Measurements from ENCODE around the gene KRTAP2-1.
"Not testable (repeated sequence)": the region's sequence is repeated elsewhere in the genome, so short reads cannot be mapped to it uniquely, and the experiment has no call there.

KRTAP2-1 gene, protein sequence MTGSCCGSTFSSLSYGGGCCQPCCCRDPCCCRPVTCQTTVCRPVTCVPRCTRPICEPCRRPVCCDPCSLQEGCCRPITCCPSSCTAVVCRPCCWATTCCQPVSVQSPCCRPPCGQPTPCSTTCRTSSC

GRCh38 chr17:41046735-41047465, at the start of gene KRTAP2-1:
KRTAP2-1 (minus strand) TSS chr17:41047316; CDS start chr17:41047267, 49 bp downstream.
- not testable (repeated sequence) for H3K9me3 ChIP-seq (ENCODE audit: control insufficient read depth in 2 of 2, low read length in 2 of 2); H3K4me1 ChIP-seq (ENCODE audit: control insufficient read depth in 2 of 2, insufficient read depth in 2 of 2, low read length in 2 of 2); H3K36me3 ChIP-seq (ENCODE audit: control insufficient read depth in 2 of 2, insufficient read depth in 2 of 2, low read length in 2 of 2); H3K9ac ChIP-seq (ENCODE audit: low read depth in 1 of 2, low read length in 2 of 2); H3K27me3 ChIP-seq (ENCODE audit: control insufficient read depth in 2 of 2, insufficient read depth in 2 of 2, low read length in 2 of 2); H3K4me3 ChIP-seq (ENCODE audit: low read length in 2 of 2); H3K27ac ChIP-seq (ENCODE audit: low read depth in 2 of 2, low read length in 2 of 2)

DNA sequence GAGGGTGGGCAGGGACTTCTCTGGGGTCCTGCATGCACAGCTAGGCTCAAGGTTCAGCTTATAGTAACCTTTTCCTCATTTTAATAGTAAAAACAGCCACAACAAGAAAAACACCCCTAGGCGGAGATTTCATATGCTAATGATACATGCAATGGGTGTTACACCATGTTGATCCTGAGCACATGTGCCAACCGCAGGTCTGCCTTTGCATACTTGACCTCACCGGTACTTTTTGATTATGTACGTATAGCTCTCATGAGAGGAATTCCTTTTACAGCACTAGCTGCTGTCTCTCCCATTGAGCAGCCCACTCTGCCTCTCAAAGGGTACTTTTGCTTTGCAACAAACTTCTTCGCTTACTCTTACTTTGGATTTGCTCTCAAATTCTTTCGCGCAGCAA, 48.9 kb upstream of the KRTAP2-1 start:
- H3K9ac ChIP-seq (ENCODE audit: low read depth in 1 of 2, low read length in 2 of 2), result no peak overlapping the region
- H3K4me3 ChIP-seq (ENCODE audit: low read length in 2 of 2), result no peak overlapping the region
- no peaks in the 10 kb centered on the region for H3K36me3 ChIP-seq (ENCODE audit: control insufficient read depth in 2 of 2, insufficient read depth in 2 of 2, low read length in 2 of 2)
- H3K27me3 ChIP-seq (ENCODE audit: control insufficient read depth in 2 of 2, insufficient read depth in 2 of 2, low read length in 2 of 2), result peaks cover 0 to 2% of the 10 kb centered on the region in 2 donors
- no peaks in the 10 kb centered on the region for H3K4me1 ChIP-seq (ENCODE audit: control insufficient read depth in 2 of 2, insufficient read depth in 2 of 2, low read length in 2 of 2)
- no peak overlapping the region for H3K27ac ChIP-seq (ENCODE audit: low read depth in 2 of 2, low read length in 2 of 2)
- H3K9me3 ChIP-seq (ENCODE audit: control insufficient read depth in 2 of 2, low read length in 2 of 2), result no peaks in the 10 kb centered on the region

- not testable (repeated sequence) for H3K9ac ChIP-seq (ENCODE audit: low read depth in 1 of 2, low read length in 2 of 2); H3K9me3 ChIP-seq (ENCODE audit: control insufficient read depth in 2 of 2, low read length in 2 of 2); H3K27me3 ChIP-seq (ENCODE audit: control insufficient read depth in 2 of 2, insufficient read depth in 2 of 2, low read length in 2 of 2); H3K36me3 ChIP-seq (ENCODE audit: control insufficient read depth in 2 of 2, insufficient read depth in 2 of 2, low read length in 2 of 2); H3K27ac ChIP-seq (ENCODE audit: low read depth in 2 of 2, low read length in 2 of 2); H3K4me1 ChIP-seq (ENCODE audit: control insufficient read depth in 2 of 2, insufficient read depth in 2 of 2, low read length in 2 of 2); H3K4me3 ChIP-seq (ENCODE audit: low read length in 2 of 2)
Observed at GRCh38 chr17:41088760-41089352, 41.7 kb upstream of the KRTAP2-1 start.

GRCh38 chr17:41084100-41084856, 37.2 kb upstream of the KRTAP2-1 start, which contains the start of gene KRTAP4-7:
KRTAP4-7 (plus strand) TSS chr17:41084150; CDS start chr17:41084207, 57 bp downstream.
- H3K27me3 ChIP-seq (ENCODE audit: control insufficient read depth in 2 of 2, insufficient read depth in 2 of 2, low read length in 2 of 2); H3K9me3 ChIP-seq (ENCODE audit: control insufficient read depth in 2 of 2, low read length in 2 of 2); H3K27ac ChIP-seq (ENCODE audit: low read depth in 2 of 2, low read length in 2 of 2); H3K4me3 ChIP-seq (ENCODE audit: low read length in 2 of 2); H3K36me3 ChIP-seq (ENCODE audit: control insufficient read depth in 2 of 2, insufficient read depth in 2 of 2, low read length in 2 of 2); H3K4me1 ChIP-seq (ENCODE audit: control insufficient read depth in 2 of 2, insufficient read depth in 2 of 2, low read length in 2 of 2); H3K9ac ChIP-seq (ENCODE audit: low read depth in 1 of 2, low read length in 2 of 2): not testable (repeated sequence)

- H3K36me3 ChIP-seq (ENCODE audit: control insufficient read depth in 2 of 2, insufficient read depth in 2 of 2, low read length in 2 of 2); H3K4me3 ChIP-seq (ENCODE audit: low read length in 2 of 2); H3K4me1 ChIP-seq (ENCODE audit: control insufficient read depth in 2 of 2, insufficient read depth in 2 of 2, low read length in 2 of 2); H3K27me3 ChIP-seq (ENCODE audit: control insufficient read depth in 2 of 2, insufficient read depth in 2 of 2, low read length in 2 of 2); H3K27ac ChIP-seq (ENCODE audit: low read depth in 2 of 2, low read length in 2 of 2); H3K9me3 ChIP-seq (ENCODE audit: control insufficient read depth in 2 of 2, low read length in 2 of 2); H3K9ac ChIP-seq (ENCODE audit: low read depth in 1 of 2, low read length in 2 of 2): not testable (repeated sequence)
Observed at GRCh38 chr17:41083427-41083826, 36.3 kb upstream of the KRTAP2-1 start.

DNA sequence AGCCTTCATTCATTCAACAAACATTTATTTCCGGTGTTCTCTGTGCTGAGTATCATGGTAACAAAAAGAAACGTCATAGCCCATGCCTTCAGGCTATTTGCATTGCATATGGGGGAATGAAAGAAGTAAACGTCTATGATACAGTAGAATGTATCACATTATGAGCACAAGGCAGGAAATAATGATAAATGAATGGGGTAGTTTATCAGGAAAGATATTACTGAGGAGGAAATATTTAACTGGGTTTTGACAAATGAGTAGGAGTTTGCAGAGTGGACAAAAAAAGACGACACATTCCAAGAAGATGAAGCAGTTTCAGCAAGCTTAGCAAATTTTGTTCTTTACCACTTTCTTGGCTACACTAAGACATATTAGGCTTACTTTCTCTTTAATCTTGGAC, 35.5 kb upstream of the KRTAP2-1 start:
- H3K27me3 ChIP-seq (ENCODE audit: control insufficient read depth in 2 of 2, insufficient read depth in 2 of 2, low read length in 2 of 2), result peaks cover 0 to under 1% of the 10 kb centered on the region in 2 donors
- H3K4me1 ChIP-seq (ENCODE audit: control insufficient read depth in 2 of 2, insufficient read depth in 2 of 2, low read length in 2 of 2), result no peaks in the 10 kb centered on the region
- H3K9ac ChIP-seq (ENCODE audit: low read depth in 1 of 2, low read length in 2 of 2), result no peak overlapping the region
- no peaks in the 10 kb centered on the region for H3K36me3 ChIP-seq (ENCODE audit: control insufficient read depth in 2 of 2, insufficient read depth in 2 of 2, low read length in 2 of 2)
- H3K4me3 ChIP-seq (ENCODE audit: low read length in 2 of 2), result no peak overlapping the region
- no peak overlapping the region for H3K27ac ChIP-seq (ENCODE audit: low read depth in 2 of 2, low read length in 2 of 2)
- H3K9me3 ChIP-seq (ENCODE audit: control insufficient read depth in 2 of 2, low read length in 2 of 2), result no peaks in the 10 kb centered on the region

DNA sequence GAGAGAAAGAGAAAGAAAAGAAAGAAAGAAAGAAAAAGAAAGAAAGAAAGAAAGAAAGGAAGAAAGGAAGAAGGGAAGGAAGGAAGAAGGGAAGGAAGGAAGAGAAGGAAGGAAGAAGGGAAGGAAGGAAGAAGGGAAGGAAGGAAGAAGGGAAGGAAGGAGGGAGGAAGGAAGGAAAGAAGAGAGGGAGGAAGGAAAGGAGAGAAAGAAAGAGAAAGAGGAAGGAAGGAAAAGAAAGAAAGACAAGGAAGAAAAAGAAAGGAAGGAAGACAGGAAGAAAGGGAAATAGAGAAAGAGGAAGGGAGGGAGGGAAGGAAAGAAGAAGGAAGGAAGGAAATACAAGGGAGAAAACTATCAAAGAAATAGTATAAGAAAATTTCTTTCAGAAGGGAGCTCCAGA, 29.7 kb upstream of the KRTAP2-1 start:
- H3K4me3 ChIP-seq (ENCODE audit: low read length in 2 of 2), result no peak overlapping the region

DNA sequence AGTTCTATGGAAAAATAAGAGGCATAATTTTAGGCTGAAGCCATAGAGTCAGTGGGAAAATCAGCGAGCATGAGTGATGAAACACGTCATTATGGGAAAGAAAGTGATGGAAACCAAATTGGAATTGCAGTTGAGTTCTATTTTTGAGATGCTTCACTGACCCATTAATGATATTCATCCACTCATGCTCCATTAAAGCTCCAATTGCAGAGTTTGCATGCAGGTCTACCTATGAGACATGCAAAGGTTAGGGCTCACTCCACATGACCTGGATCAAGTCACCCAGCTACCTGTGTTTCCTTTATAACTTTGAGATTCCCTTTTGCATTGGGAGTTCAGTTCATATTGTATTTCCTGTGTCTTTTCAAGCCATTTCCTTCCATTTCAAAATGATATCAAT, 26.6 kb upstream of the KRTAP2-1 start:
- Histone ChIP-seq H3K27me3 (ENCODE audit: control insufficient read depth in 2 of 2, insufficient read depth in 2 of 2, low read length in 2 of 2) (peaks cover 3% of the 10 kb centered on the region in 2 donors), H3K4me1 (ENCODE audit: control insufficient read depth in 2 of 2, insufficient read depth in 2 of 2, low read length in 2 of 2) (no peaks in the 10 kb centered on the region), H3K4me3 (ENCODE audit: low read length in 2 of 2) (no peak overlapping the region), H3K9me3 (ENCODE audit: control insufficient read depth in 2 of 2, low read length in 2 of 2) (no peaks in the 10 kb centered on the region), H3K36me3 (ENCODE audit: control insufficient read depth in 2 of 2, insufficient read depth in 2 of 2, low read length in 2 of 2) (no peaks in the 10 kb centered on the region), H3K27ac (ENCODE audit: low read depth in 2 of 2, low read length in 2 of 2) (no peak overlapping the region), H3K9ac (ENCODE audit: low read depth in 1 of 2, low read length in 2 of 2) (no peak overlapping the region)

More for the DNA sequence above, 29.7 kb upstream of the KRTAP2-1 start:
- peaks cover 3% of the 10 kb centered on the region in 2 donors for H3K27me3 ChIP-seq (ENCODE audit: control insufficient read depth in 2 of 2, insufficient read depth in 2 of 2, low read length in 2 of 2)
- no peak overlapping the region for H3K9ac ChIP-seq (ENCODE audit: low read depth in 1 of 2, low read length in 2 of 2)
- no peaks in the 10 kb centered on the region for H3K36me3 ChIP-seq (ENCODE audit: control insufficient read depth in 2 of 2, insufficient read depth in 2 of 2, low read length in 2 of 2)
- no peaks in the 10 kb centered on the region for H3K9me3 ChIP-seq (ENCODE audit: control insufficient read depth in 2 of 2, low read length in 2 of 2)
- no peaks in the 10 kb centered on the region for H3K4me1 ChIP-seq (ENCODE audit: control insufficient read depth in 2 of 2, insufficient read depth in 2 of 2, low read length in 2 of 2)
- no peak overlapping the region for H3K27ac ChIP-seq (ENCODE audit: low read depth in 2 of 2, low read length in 2 of 2)

GRCh38 chr17:41071606-41072360, 24.7 kb upstream of the KRTAP2-1 start:
- no peak overlapping the region for H3K9ac ChIP-seq (ENCODE audit: low read depth in 1 of 2, low read length in 2 of 2)
- H3K4me3 ChIP-seq (ENCODE audit: low read length in 2 of 2), result no peak overlapping the region
- H3K27me3 ChIP-seq (ENCODE audit: control insufficient read depth in 2 of 2, insufficient read depth in 2 of 2, low read length in 2 of 2), result peaks cover 0 to 3% of the 10 kb centered on the region in 2 donors
- H3K36me3 ChIP-seq (ENCODE audit: control insufficient read depth in 2 of 2, insufficient read depth in 2 of 2, low read length in 2 of 2), result no peaks in the 10 kb centered on the region
- no peaks in the 10 kb centered on the region for H3K9me3 ChIP-seq (ENCODE audit: control insufficient read depth in 2 of 2, low read length in 2 of 2)
- H3K4me1 ChIP-seq (ENCODE audit: control insufficient read depth in 2 of 2, insufficient read depth in 2 of 2, low read length in 2 of 2), result no peaks in the 10 kb centered on the region
- H3K27ac ChIP-seq (ENCODE audit: low read depth in 2 of 2, low read length in 2 of 2), result no peak overlapping the region

Data from mucosa of rectum (tissue), 2 donors.